Measurements from ENCODE around the gene FBXO24.

The FBXO24 gene

DNA sequence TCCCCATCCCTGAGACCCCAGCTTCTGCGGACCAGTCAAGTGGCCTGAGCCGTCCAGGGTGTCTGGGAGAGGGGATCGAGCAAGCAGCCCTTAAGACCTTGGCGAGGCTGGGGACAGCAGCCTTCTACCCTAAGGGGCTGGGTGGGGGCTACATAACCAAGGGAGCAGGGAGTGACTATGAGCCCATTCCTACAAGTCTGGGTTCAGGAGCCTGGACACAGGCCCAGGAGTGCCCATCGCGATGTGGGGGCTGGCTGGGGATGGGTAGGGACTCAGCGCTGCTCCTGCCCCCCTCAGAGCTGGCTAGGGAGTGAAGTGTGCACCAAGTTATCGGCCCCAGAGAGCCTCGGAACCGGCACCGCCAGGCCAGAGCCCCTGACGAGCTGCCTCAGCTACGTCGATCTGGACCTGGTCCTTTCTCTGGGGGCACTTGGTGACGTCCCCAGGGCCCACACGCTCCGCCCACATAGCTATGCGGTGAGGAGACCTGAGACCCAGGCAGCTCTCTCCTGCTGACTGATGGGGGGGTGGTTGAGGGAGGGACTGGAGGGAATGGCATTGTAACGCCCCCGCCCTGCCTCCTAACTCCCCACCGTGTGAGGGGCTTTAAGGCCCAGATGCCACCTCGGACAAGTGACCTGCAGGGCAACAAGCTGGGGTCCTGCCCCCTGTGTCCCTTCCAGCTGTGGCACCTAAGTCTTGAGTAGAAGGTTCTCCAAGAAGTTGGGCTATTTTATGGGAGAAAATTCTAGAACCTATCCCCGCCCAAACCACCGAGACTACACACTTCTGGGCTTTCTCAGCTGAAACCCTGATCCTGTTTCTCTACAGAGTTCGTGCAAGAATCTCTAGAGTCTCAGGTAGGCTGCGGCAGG, 14.9 kb upstream of the FBXO24 start:
- no peak for TF ChIP-seq CTCF (IDR thresholded peaks at IDR 0.05; ENCODE audit: control insufficient read depth, insufficient read depth, low read depth, low read length, missing control alignments)
- no peak overlapping the region for H3K4me3 ChIP-seq (ENCODE audit: control insufficient read depth, low read depth, low read length)
- DNase-seq (ENCODE audit: low read depth) = no peak

DNA sequence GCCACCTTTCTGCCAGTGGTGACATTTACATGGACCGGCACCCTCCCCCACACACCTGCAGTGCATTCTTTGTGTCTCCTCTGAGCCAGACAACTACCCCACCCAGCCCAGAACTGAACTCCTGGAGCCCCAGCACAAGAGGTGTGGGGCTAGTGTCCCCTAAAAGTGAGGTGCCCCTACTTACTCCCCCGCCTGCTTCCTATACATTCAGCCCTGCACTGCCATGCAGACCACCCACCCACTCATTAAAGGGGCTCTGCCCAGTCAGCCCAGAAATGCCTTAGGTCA, 14.4 kb upstream of the FBXO24 start:
- TF ChIP-seq CTCF (IDR thresholded peaks at IDR 0.05; ENCODE audit: control insufficient read depth, insufficient read depth, low read depth, low read length, missing control alignments) = no peak
- no peak overlapping the region for H3K4me3 ChIP-seq (ENCODE audit: control insufficient read depth, low read depth, low read length)
- DNase-seq (ENCODE audit: low read depth) = no peak

DNA sequence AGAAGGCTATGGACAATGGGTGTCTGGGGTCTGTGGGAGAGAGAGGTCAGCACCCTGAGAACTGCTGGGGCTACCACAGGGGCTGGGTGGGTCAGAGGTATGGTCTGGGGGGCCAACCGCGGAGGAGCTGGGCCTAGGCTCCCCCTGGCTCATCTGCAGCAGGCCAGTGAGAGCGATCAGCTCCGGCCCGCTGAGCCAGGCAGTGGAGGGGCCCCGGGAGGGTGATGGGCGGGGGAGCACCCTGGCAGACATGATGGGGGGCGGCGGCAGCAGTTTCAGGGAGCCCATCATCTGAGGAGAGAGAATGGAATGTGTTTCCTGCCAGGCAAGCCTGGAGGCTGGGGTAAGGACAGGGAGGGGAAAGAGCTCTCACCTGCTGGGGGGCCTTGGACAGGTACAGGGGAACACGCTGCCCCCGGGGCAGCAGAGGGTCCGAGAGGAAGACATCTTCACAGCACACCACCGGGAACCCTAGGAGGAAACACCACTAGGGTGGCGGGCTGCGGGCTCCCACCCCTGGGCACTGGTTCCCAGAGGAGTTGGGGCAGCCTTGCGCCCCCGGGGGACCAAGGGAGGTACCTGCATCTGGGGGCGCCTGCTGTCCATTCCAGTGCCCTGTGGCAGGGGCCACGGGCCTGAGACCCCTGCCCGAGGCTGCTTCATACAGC, 13.7 kb upstream of the FBXO24 start:
- TF ChIP-seq CTCF (IDR thresholded peaks at IDR 0.05; ENCODE audit: control insufficient read depth, insufficient read depth, low read depth, low read length, missing control alignments) = no peak
- no peak overlapping the region for H3K4me3 ChIP-seq (ENCODE audit: control insufficient read depth, low read depth, low read length)

DNA sequence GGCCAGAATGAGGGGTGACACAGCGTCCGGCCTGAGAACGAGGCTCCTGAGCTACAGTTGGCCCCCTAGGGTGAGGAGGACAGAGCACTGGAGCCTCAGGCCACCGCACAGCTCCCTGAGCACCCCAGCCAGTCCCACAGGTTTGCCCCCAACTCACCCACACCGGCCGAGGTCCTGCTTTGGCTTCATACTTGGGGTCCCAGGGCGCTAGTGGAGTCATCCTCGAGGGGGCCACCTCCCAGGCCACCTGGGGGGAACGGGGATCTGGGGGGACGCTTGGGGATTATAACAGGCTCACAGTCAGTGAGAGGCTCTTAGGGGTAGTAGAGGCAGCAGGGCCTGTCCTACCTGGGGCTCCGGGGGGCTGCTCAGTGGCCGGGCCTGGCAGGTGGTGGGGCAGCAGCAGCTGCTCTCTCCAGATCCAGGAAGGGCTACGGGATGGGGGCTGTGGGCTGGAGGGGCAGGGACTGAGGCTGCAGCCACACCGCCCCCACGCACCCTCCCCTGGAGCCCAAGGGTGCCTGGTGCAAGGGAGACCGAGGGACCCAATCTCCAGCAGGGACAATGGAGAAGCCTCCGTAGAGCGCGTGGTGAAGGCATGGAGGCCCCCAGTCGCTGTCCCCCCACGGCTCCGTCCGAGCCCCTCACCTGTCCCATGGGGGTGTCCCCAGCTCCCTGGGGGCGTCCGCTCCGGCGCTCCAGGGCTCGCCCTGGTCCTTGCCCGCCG, 13.0 kb upstream of the FBXO24 start:
- H3K4me3 ChIP-seq (ENCODE audit: control insufficient read depth, low read depth, low read length) = no peak overlapping the region
- no peak for TF ChIP-seq CTCF (IDR thresholded peaks at IDR 0.05; ENCODE audit: control insufficient read depth, insufficient read depth, low read depth, low read length, missing control alignments)
- no peak for DNase-seq (ENCODE audit: low read depth)

More for the DNA sequence above, 13.7 kb upstream of the FBXO24 start:
- no peak for DNase-seq (ENCODE audit: low read depth)

- H3K4me3 ChIP-seq (ENCODE audit: control insufficient read depth, low read depth, low read length) = no peak within 1 kb of the TSS
- no peak for TF ChIP-seq CTCF (IDR thresholded peaks at IDR 0.05; ENCODE audit: control insufficient read depth, insufficient read depth, low read depth, low read length, missing control alignments)
- no peak for DNase-seq (ENCODE audit: low read depth)
These were observed 12.3 kb upstream of the FBXO24 start, which contains the start of gene SAP25 for GRCh38 chr7:100573691-100574361. TSS of gene SAP25 (minus strand) at chr7:100573900. CDS start at chr7:100573742, 158 bp downstream.

All from AG09309 (cell line).